Glutamatergic neuron (in vitro differentiated cells): Measurements from ENCODE around the gene UQCR10. TPM values are rescaled to one million over a fixed set of nuclear protein-coding genes. Genes with fewer than 3 reads are reported as not detected.

Experiments used
- DNase-seq: peaks from one replicate; pipeline ENCODE4 v3.0.0; 2022
- H3K27ac Mint-ChIP-seq: one replicate; pipeline ENCODE4 v1.8.0; 2020; ENCODE audit warnings: mild to moderate bottlenecking, mixed read lengths, inconsistent platforms; ENCODE audit not compliant: unreplicated experiment
- H3K27me3 Mint-ChIP-seq: one replicate; pipeline ENCODE4 v1.8.0; 2020; ENCODE audit warnings: mild to moderate bottlenecking, moderate library complexity, mixed read lengths, inconsistent platforms; ENCODE audit not compliant: unreplicated experiment
- H3K36me3 Mint-ChIP-seq: one replicate; pipeline ENCODE4 v1.8.0; 2020; ENCODE audit warnings: mild to moderate bottlenecking, mixed read lengths, inconsistent platforms; ENCODE audit not compliant: unreplicated experiment
- H3K4me1 Mint-ChIP-seq: one replicate; pipeline ENCODE4 v1.8.0; 2020; ENCODE audit warnings: mild to moderate bottlenecking, low read depth, mixed read lengths, inconsistent platforms; ENCODE audit not compliant: unreplicated experiment
- H3K4me3 Mint-ChIP-seq: one replicate; pipeline ENCODE4 v1.8.0; 2020; ENCODE audit warnings: mild to moderate bottlenecking, mixed read lengths, inconsistent platforms; ENCODE audit not compliant: unreplicated experiment
- H3K9me3 Mint-ChIP-seq: one replicate; pipeline ENCODE4 v1.8.0; 2020; ENCODE audit warnings: mild to moderate bottlenecking, moderate library complexity, mixed read lengths, inconsistent platforms; ENCODE audit not compliant: unreplicated experiment
- CTCF ChIP-seq: fragments of 200-600 bp; sonication (generic); IDR thresholded peaks from one replicate; pipeline ENCODE4 v1.5.0; 2021; ENCODE audit not compliant: partially characterized antibody, unreplicated experiment
- total RNA-seq: library from RNA; stranded (reverse); fragmentation: NEBNext Ultra II Directional; extraction: Animal tissue kit (Norgen Biotek cat#: 25700); gene quantifications from one replicate; pipeline ENCODE4 v1.2.1, GENCODE V29; 2021; ENCODE audit not compliant: unreplicated experiment

UQCR10 gene
- total RNA-seq, 1 donor from 2014 or later: 77.7 TPM

- H3K4me1 Mint-ChIP-seq: peaks cover 9% of the 10 kb centered on the region
- no peak for TF ChIP-seq CTCF
Measured at GRCh38 chr22:29765905-29766631, 1.1 kb upstream of the UQCR10 start.

GRCh38 chr22:29766632-29767170, 468 bp upstream of the UQCR10 start, which contains the start of gene ZMAT5:
Gene ZMAT5 (minus strand): TSS chr22:29767007. CDS start chr22:29748544, 18,463 bp downstream.
- H3K4me1 Mint-ChIP-seq: peaks cover 9% of the 10 kb centered on the region
- peaks cover 3% of the 10 kb centered on the region for H3K27me3 Mint-ChIP-seq
- peak within 1 kb of the TSS; percentile 99 for H3K27ac Mint-ChIP-seq
- TF ChIP-seq CTCF: no peak
- peak within 1 kb of the TSS; percentile 99 for H3K4me3 Mint-ChIP-seq
- peak; percentile 91 for DNase-seq
- peaks cover 3% of the 10 kb centered on the region for H3K9me3 Mint-ChIP-seq
- H3K36me3 Mint-ChIP-seq: no peaks in the 10 kb centered on the region

More at GRCh38 chr22:29765905-29766631, 1.1 kb upstream of the UQCR10 start:
- no peaks in the 10 kb centered on the region for H3K36me3 Mint-ChIP-seq
- peak overlapping the region; percentile 99 for H3K27ac Mint-ChIP-seq
- peaks cover 3% of the 10 kb centered on the region for H3K9me3 Mint-ChIP-seq
- peaks cover 3% of the 10 kb centered on the region for H3K27me3 Mint-ChIP-seq
- peak overlapping the region; percentile 99 for H3K4me3 Mint-ChIP-seq
- DNase-seq: no peak

- TF ChIP-seq CTCF: no peak
- DNase-seq: no peak
- peak overlapping the region; percentile 28 for H3K27ac Mint-ChIP-seq
- peaks cover 5% of the 10 kb centered on the region for H3K27me3 Mint-ChIP-seq
- peaks cover 6% of the 10 kb centered on the region for H3K9me3 Mint-ChIP-seq
- H3K36me3 Mint-ChIP-seq: no peaks in the 10 kb centered on the region
- peak overlapping the region; percentile 99 for H3K4me3 Mint-ChIP-seq
- peaks cover 14% of the 10 kb centered on the region for H3K4me1 Mint-ChIP-seq
Measured at GRCh38 chr22:29768052-29768693, 1.0 kb downstream of the UQCR10 start.

GRCh38 chr22:29769723-29770321, 2.7 kb downstream of the UQCR10 start:
- H3K4me3 Mint-ChIP-seq: no peak overlapping the region
- H3K9me3 Mint-ChIP-seq: peaks cover 6% of the 10 kb centered on the region
- no peak for TF ChIP-seq CTCF
- peaks cover 14% of the 10 kb centered on the region for H3K4me1 Mint-ChIP-seq
- H3K36me3 Mint-ChIP-seq: no peaks in the 10 kb centered on the region
- H3K27me3 Mint-ChIP-seq: peaks cover 5% of the 10 kb centered on the region
- H3K27ac Mint-ChIP-seq: no peak overlapping the region
- no peak for DNase-seq
